Activated T-helper 9 cell treated with anti-CD3 and anti-CD28 coated beads, Interleukin-2, amount 50 U/mL, for 16 hours (primary cell): ENCODE data around the gene CYP26A1.
"Not testable (repeated sequence)": the region's sequence is repeated elsewhere in the genome, so short reads cannot be mapped to it uniquely, and the experiment has no call there.

Experiments
- DNase-seq: peaks from one replicate; pipeline ENCODE4 v3.0.0-alpha.2; 2020; ENCODE audit warnings: low read depth

CYP26A1 gene

DNA sequence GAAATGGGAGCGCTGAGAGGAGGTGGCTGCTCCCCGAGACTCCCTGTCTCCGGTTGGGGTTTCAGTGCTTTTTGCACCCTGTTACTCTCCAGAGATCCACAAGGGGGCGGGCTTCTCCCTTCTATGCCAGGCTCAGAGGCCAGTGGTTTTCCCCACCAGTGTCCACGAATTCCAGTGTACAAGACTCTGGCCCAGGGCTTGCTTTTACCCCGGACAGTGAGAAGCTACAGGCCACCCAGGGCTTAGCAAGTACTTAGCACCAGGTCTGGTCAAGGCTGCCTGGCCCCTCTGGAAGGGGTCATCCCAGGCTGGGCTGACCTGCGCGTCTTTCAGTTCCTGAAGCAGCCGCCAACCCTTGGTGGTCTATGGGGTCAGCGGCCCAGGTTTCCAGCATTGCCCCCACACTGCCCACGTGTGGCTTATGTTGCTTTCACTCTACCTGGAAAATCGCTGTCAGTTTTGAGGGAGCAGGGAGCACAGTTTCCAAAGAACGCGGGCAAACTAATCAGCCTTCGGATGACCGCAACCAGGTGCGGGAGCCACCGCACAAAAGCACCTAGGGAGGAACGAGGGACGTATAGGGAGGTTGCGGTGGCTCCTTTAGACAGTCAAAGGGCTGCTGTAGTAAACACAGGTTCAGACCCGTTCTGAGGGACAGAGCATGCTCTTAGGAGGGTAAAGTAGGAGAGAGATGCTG lies 6.8 kb downstream of the CYP26A1 start:
- peak; percentile 17 for DNase-seq

DNA sequence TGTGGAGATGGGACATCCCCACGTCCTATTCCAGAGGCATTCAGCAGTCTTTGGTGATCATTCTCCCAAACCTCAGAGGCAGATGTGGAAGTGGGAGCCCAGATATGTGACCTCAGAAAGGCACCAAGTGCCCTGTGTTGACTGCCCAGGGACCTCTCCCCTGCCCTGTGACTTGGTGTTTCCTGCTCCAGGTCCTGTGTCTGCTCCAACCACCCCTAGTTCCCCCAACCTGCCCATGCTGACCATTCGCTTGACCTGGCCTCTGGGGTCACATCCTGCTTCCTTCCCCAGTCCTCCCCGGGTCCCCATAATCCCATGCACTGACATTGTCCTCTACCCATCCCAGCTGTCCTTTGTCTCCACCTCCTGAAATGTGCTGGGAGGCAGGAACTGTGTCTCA lies 7.6 kb downstream of the CYP26A1 start:
- no peak for DNase-seq

DNA sequence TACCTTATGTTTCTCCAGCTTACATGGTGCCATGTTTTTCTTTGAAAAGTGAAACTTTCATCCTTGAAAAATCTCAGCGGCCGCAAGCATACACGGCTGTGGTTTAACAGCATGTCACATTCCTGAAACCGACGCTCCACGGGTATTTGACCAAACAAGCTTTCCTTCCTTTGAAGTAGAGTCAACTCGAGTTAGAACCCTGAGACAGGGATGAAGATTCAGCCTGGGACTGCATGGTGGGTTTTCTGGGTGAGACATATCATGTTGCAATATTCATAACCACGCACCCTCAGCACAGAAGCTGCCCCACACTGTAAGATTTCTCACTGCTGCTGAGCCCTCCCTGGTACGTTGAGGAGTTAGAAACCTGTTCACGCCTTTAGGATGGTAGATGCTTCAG lies 8.1 kb downstream of the CYP26A1 start:
- DNase-seq: no peak

DNA sequence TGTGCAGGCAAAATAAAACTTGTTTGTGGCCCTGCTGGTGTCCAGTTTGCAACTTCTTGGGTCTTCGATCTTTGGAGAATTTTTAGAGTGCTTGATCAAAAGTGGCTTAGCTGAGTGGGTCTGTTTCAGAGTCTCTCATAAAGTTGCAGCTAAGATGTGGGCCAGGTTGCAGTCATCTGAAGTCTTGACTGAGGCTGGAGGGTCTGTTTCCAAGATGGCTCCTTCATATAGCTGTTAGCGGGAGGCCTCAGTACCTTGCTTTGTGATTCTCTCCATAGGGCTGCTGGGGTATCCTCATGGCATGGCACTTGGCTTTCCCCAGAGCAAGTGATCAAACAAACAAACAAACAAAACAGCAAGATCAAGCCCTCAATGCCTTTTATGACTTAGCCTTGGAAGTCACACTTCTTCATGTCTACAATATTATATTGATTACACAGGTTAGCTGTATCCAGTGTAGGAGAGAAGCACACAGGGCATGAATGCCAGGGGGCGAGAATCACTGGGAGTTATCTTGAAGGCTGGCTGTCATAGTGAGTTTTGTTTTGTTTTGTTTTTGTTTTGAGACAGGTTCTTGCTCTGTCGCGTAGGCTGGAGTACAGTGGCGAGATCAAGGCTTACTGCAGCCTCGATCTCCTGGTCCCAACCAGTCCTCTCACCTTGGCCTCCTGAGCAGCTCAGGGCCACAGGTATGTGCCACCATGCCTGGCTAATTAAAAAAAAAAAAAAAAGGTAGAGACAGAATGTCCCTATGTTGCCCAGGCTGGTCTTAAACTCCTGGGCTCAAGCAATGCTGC lies 10.2 kb downstream of the CYP26A1 start:
- DNase-seq: no peak

DNA sequence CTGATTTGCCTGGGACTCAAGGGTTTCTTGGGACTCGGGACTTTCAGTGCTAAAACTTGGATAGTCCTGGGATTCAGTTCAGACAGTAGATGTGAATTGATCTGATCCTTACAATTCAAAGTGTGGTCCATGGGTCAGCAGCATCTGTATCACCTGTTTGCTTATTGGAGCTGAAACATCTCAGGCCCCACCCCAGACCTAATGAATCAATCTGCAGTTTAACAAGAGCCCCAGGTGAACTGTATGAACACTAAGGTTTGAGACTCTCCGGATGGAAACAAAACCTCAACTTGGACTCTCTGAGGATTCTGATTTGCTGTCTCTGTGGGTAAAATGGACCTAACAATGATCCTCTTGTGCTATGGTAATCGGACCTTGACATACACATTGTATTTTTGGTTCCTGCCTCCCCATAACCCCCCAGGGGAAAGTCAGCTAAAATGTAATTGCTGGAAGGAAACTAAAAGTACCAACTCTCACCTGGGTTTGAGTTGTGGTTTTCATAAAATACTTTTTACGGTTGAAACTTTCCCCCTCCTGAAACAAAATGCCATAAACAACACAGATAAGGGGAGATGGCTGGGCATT lies 11.7 kb downstream of the CYP26A1 start:
- DNase-seq: no peak

DNA sequence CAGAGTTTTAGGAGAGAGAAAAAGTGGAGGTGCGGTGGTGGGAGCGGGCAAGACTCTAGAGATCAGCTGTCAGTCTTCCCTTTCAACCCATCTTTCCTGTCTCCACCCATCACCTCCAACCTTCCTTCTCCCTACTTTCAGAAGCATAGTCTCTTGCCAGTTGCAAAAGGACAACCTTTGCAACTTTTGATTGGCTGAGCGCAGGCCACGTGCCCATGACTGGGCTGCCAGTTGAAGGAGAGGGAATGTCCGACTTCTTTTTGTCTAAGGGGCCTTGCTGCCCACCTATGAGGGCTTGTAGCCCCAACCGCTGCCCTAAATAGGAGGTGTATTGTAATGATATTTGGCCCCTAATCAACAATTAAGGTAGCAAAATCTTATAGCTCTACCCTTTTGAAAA lies 12.6 kb downstream of the CYP26A1 start:
- no peak for DNase-seq

DNA sequence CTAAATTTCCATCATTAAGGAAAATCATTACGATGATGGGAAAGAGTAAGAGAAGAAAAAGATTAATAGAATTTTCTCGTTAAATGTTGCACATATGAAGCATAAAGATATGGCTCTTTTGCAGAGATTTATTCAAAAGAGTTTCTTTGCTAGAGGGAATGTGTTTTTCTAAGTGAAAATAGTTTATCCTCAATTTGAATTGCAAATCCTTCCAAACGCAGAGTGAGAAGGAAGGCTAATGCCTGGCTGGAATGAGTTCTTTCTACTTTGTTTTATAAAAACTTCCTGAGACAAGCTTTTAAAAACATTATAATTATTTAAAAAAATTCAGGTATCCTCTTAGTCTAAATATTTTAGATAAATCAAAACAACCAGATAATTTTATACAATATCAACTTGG lies 14.2 kb downstream of the CYP26A1 start:
- DNase-seq: no peak

DNA sequence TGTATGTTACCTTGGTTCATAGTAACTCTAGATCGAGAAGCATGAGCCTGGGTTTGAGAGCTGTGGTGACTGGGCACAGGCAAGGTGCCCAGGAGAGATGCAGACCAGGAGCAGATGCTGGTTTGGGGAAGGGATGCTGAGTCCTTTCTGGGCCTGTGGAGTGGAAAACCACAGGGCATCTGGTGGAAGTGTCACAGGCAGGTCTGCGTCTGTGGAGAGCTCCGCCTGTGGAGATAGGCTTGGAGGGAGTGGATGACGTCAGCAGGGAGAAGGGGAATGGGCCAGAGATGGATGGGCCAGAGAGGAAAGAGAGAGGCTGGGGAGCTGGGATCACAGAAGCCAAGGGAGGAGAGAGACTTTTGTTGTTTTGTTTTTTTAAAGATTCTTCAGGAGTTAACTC lies 14.8 kb downstream of the CYP26A1 start:
- DNase-seq: no peak

DNA sequence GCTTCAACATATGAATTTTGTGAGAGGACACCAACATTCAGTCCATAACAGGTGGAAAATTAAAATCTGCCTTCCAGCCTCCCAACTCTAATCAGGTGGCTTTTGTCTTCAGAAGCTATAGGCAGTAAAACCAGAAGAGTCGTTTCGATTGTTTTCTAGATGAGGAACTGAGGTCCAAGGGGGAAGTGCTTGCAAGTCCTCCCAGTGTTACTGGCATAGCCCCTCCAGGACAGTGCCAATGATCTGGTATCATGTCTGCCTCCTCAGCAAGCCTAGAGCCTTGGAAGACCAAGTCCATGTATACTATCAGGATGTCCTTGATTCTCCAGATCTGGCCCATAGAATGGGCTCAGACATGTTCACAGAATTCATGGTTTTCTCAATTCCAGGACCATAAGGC lies 16.9 kb downstream of the CYP26A1 start:
- DNase-seq: no peak

DNA sequence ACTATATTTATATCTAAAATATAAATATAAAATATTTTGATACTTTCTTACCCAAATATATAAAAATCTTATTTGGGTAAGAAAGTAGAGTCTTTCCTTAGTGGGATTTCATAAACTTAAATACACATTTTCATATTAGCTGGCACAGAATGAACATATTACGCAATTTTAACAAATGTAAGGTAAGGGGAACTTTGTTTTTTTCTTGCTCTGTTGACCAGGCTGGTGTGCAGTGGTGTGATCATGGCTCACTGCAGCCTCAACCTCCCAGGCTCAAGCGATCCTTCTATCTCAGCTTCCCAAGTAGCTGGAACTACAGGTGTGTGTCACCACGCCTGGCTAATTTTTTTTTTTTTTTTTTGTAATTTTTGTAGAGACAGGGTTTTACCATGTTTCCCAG lies 18.3 kb downstream of the CYP26A1 start:
- no peak for DNase-seq

DNA sequence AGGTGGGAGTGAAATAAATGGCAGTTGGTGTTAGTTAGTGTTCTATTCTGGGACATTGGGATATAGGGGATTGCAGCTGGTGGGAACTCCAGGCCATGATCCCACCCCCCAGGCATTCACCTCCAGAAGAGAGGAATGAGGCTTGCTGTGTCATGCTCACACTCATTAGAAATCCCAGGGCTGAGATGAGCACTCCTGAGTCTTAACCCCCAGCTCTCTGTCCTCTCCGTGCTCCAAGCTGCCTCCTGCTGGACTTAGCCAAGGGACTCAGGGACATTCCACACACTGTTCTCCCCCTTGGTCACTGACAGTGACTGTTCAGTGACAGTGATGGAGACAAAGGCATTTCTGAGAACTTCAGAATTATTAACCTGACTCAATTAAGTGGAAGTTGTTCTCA lies 21.5 kb downstream of the CYP26A1 start:
- no peak for DNase-seq

DNA sequence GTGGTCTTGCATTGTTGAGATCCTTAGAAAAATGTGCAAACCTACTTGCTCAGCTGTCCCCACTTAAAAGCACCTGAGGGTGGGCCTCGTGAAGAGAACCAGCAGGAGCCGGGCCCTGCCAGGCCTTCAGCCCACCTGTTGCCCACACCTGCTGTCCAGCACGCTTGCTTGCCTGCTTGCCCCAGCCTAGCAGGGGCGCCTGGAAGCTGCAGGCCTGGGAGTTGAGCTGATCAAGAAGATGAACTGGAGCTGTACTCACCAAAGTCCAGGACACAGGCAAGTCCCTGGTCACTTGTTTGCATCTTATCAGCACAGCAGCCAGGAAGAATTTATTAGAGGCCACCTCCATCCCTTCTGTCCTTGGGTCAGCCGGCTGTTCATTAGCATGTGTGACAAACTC lies 23.2 kb downstream of the CYP26A1 start:
- no peak for DNase-seq

DNA sequence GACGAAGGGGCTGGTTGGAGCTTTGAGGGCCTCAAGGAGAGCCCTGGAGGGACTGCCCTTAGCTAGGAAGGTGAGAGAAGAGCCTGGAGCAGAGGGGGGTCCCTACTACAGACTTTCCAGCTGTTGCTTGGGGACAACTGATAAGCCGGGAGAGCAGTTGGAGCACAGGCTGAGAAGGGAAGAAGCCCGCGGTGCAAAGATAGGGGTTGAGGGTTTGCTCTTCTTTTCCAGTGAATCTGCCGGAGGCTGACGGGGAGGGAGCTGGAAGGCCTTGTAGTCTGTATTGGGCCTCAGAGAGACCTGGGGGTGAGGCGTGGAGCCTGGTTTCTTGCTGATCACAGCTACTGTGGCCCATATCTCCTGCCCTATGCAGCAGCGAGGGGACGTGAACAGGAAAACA lies 23.7 kb downstream of the CYP26A1 start:
- no peak for DNase-seq

DNA sequence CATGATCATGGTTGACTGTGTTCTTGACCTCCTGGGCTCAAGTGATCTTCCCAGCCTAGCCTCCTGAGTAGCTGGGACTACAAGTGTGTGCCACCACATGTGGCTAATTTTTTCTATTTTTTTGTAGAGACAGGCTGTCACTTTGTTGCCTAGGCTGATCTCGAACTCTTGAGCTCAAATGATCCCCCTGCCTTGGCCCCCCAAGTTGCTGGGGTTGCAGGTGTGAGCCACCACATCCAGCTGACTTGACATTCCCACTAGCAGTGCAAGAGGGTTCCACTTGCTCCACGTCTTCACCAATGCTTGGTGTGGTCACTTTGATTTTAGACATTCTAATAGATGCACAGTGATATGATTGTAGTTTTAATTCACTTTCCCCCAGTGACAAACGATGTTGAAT lies 25.1 kb downstream of the CYP26A1 start:
- no peak for DNase-seq

DNA sequence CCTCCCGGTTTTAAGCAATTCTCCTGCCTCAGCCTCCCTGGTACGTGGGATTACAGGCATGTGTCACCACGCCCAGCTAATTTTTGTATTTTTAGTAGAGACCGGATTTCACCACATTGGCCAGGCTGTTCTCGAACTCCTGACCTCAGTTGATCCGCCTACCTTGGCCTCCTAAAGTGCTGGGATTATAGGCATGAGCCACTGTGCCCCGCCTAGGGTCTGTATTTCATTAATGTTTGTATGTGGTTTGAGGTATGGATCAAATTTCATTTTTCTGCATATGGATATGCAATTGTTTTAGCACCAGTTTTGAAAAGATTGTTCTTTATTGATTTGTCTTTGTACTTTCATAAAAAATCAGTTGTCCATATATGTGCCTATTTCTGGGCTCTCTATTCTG lies 26.0 kb downstream of the CYP26A1 start:
- no peak for DNase-seq

DNA sequence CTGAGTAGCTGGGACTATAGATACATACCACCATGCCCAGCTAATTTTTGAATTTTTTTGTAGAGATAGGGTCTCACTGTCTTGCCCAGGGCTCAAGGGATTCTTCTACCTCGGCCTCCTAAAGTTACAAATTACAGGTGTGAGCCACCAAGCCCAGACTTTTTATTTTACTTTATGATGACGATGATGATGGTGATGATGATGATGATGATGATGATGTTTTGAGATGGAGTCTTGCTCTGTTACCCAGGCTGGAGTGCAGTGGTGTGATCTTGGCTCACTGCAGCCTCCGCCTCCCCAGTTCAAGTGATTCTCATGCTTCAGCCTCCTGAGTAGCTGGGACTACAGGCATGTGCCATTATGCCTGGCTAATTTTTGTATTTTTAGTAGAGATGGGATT lies 27.5 kb downstream of the CYP26A1 start:
- DNase-seq: not testable (repeated sequence)

DNA sequence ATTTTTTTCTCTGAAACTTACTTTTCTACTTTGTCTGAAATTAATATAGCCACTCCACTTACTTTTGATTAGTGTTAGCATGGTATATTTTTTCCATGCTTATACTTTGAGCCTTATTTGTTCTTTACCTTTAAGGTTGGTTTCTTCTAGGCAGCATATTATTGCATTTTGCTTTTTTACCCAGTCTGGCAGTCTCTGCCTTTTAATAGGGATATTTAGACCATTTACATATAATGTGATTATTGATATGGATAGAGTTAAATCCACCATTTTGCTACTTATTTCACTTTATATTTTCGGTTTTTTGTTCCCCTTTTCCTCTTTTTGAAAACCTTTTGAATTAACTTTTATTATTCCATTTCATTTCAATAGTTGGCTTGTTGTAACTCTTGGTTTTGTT lies 30.3 kb downstream of the CYP26A1 start:
- DNase-seq: no peak

DNA sequence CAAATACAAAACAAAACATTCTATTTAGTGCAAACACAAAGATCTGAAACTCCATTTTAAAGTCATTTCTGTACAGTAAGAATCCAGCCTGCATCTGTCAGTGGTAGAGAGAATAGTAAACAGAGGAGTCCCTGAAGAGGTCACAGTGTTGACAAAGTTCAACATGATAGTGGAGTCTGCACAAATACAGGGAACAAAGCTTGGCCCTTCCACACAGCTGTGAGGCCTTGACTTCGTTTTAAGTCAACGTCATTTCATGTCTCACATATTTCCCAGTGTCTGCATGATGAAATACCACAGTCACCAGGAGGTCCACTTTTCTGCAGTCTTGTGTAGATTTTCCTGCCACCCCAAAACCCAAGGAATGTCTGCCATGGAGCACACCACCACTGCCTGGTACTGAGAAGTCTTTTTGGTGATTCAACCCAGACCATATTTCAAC lies 33.0 kb downstream of the CYP26A1 start:
- DNase-seq: no peak

DNA sequence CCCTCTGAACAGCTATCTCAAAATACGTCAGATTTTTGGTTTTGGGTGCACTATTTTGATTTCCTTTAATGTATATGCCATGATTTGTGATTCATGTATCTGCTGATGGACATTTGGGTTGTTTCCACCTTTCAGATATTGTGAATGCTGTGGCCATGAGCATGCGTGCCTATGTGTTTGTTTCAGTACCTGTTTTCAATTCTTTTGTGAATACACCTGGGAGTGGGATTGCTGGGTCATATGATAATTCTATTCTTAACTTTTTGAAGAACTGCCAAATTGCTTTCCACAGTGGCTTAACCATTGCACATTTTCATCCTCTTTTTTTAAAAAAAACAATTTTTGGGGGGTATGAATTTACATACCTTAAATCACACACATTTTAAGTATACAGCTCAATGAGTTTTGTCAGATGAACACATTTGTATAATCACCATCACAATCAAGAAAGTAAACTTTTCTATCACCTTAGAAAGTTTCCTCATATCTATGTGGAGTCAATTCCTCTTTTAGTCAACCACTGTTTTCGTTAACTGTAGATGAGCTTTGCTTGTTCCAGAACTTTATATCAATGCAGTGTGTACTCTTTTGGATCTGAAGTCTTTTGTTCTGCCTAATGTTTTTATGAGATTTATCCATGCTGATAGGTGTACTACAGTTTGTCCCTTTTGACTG lies 36.9 kb downstream of the CYP26A1 start:
- DNase-seq: no peak

DNA sequence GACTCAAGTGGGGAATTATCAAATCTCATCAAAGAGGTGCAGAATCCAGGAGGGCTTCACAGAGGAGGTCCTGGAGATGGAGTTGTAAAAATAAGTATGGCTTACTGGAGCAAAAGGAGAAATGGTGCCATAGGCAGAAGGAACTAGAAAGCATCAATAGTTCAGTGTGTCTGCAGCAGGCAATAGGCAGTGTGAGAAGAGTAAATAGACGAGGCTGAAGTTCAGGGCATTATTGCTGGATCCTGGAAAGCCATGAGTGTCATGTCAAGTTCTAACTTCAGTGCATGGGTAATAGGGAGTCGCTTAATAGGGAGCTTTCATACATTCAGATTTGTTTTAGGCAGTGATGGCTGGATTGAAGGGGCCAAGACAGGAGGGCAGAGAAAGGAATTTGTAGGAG lies 39.3 kb downstream of the CYP26A1 start:
- DNase-seq: no peak

DNA sequence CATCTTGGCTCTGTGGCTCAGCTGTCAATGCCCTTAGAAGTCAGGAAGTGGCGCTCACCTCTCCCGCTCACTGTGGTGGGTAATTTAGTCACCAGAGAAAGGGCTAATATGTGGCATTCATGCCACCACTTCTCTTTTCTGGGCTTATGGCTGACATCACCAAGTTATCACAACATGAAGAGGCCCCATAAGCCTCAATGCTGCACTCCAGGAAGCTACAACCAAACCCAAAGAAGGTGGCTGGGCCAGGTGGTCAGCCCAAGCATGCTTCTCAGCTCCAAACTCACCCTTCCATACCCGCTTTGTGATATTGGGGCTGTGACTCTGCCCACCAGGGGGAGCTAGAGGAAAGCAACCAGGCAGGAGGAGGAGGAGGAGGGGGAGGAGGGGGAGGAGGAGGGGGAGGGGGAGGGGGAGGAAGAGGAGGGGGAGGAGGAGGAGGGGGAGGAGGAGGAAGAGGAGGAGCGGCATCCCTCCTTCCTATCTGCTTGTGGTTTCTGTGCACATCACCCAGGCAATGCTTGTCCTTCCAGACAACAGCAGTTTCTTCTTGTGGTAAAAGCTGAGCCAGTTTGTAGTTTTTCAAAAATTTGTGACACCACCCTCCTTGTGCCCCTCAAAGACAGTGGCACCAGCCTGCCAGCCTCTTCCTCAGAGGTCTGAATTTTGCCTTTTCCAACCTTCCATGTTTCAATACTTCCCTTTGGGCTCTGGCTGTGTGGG lies 42.1 kb downstream of the CYP26A1 start:
- peak; percentile 54 for DNase-seq

DNA sequence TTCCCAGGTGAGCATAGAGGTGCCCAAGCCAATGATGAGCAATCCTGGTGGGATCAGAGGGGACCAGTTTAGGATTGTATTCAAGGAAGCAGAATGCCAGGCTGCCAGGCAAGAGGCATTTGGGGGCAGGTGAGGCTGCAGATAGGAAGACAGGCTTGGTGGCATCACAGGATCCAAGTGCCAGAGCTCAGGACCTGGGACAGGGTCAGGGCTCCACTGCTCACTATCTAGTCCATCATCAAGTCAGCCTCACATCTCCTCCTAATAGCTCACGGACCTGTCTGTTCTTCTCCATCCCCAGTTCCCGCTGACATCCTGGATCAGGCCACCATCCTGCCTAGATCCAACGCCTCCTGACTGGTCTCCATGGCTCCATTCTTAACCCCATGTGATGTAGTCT lies 47.6 kb downstream of the CYP26A1 start:
- no peak for DNase-seq
